ENCODE data around the gene MAML2. TPM values are rescaled to one million over a fixed set of nuclear protein-coding genes. Genes with fewer than 3 reads are reported as not detected.

The MAML2 gene
- total and polyA plus RNA-seq, 2 experiments from 2014 or later: 2.0 to 7.1 TPM

DNA sequence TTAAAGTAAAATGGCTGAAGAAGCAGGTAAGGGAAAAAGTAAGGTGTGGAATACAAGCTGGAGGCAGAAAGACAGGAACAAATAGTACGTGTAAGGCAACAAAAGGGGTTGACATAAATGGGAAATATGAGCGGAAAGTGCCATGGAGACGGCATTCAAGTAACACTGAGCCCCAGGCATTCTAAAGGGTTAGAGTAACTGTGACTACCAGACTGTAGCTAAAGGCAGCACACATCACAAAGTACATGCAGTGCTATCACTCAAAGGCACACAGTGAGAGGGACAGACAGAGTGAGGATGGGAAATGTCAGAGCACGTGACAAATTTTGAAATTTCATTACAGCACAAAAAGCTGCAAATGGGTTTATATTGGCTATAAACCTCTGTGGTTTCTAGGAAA, 13.9 kb upstream of the MAML2 start:
- Histone ChIP-seq H4K20me1 (replicated peaks; ENCODE audit: insufficient read depth) (no peaks in the 10 kb centered on the region), H3K4me3 (no peak overlapping the region), H3K79me2 (replicated peaks; ENCODE audit: insufficient read depth) (no peaks in the 10 kb centered on the region), H3K27ac (ENCODE audit: low read depth) (no peak overlapping the region), H3K4me1 (ENCODE audit: insufficient read depth) (no peaks in the 10 kb centered on the region), H3K36me3 (ENCODE audit: insufficient read depth) (no peaks in the 10 kb centered on the region), H2AFZ (no peak overlapping the region), H3K27me3 (ENCODE audit: insufficient read depth) (no peaks in the 10 kb centered on the region), H3F3A (replicated peaks; ENCODE audit: low read depth) (no peaks in the 10 kb centered on the region), H3K9me2 (ENCODE audit: insufficient read depth) (no peaks in the 10 kb centered on the region), H3K4me2 (no peak overlapping the region)
- Mint-ChIP-seq H3K4me1 (peaks cover 4% of the 10 kb centered on the region; the same call in 1 of the 3 replicates), H3K36me3 (ENCODE audit: low read depth) (no peaks in the 10 kb centered on the region), H3K4me3 (no peak overlapping the region), H3K27me3 (ENCODE audit: insufficient read depth, low read depth, poor library complexity) (no peaks in the 10 kb centered on the region), H3K27ac (no peak overlapping the region), H3K9me3 (no peaks in the 10 kb centered on the region)
- ATAC-seq: no peak
- no peak for DNase-seq (ENCODE audit: low spot score)
- no peak for TF ChIP-seq ZNF331 (CRISPR knock-in tag; IDR thresholded peaks at IDR 0.05; ENCODE audit: low read depth)
- no peak for TF ChIP-seq EZH2phosphoT487 (IDR thresholded peaks at IDR 0.05; ENCODE audit: unreplicated experiment)
- TF ChIP-seq POLR2AphosphoS5 (IDR thresholded peaks at IDR 0.05; ENCODE audit: low read depth): no peak
- TF ChIP-seq, protein P1, sequence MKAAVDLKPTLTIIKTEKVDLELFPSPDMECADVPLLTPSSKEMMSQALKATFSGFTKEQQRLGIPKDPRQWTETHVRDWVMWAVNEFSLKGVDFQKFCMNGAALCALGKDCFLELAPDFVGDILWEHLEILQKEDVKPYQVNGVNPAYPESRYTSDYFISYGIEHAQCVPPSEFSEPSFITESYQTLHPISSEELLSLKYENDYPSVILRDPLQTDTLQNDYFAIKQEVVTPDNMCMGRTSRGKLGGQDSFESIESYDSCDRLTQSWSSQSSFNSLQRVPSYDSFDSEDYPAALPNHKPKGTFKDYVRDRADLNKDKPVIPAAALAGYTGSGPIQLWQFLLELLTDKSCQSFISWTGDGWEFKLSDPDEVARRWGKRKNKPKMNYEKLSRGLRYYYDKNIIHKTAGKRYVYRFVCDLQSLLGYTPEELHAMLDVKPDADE (IDR thresholded peaks at IDR 0.05): no peak
- TF ChIP-seq STAT1 (IDR thresholded peaks at IDR 0.05; ENCODE audit: unreplicated experiment): no peak
- no peak for TF ChIP-seq EZH2 (IDR thresholded peaks at IDR 0.05; ENCODE audit: low read depth, unreplicated experiment)
- TF ChIP-seq, protein P2, sequence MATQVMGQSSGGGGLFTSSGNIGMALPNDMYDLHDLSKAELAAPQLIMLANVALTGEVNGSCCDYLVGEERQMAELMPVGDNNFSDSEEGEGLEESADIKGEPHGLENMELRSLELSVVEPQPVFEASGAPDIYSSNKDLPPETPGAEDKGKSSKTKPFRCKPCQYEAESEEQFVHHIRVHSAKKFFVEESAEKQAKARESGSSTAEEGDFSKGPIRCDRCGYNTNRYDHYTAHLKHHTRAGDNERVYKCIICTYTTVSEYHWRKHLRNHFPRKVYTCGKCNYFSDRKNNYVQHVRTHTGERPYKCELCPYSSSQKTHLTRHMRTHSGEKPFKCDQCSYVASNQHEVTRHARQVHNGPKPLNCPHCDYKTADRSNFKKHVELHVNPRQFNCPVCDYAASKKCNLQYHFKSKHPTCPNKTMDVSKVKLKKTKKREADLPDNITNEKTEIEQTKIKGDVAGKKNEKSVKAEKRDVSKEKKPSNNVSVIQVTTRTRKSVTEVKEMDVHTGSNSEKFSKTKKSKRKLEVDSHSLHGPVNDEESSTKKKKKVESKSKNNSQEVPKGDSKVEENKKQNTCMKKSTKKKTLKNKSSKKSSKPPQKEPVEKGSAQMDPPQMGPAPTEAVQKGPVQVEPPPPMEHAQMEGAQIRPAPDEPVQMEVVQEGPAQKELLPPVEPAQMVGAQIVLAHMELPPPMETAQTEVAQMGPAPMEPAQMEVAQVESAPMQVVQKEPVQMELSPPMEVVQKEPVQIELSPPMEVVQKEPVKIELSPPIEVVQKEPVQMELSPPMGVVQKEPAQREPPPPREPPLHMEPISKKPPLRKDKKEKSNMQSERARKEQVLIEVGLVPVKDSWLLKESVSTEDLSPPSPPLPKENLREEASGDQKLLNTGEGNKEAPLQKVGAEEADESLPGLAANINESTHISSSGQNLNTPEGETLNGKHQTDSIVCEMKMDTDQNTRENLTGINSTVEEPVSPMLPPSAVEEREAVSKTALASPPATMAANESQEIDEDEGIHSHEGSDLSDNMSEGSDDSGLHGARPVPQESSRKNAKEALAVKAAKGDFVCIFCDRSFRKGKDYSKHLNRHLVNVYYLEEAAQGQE (IDR thresholded peaks at IDR 0.05; ENCODE audit: unreplicated experiment): no peak
- TF ChIP-seq ZNF114 (CRISPR knock-in tag; IDR thresholded peaks at IDR 0.05): no peak

DNA sequence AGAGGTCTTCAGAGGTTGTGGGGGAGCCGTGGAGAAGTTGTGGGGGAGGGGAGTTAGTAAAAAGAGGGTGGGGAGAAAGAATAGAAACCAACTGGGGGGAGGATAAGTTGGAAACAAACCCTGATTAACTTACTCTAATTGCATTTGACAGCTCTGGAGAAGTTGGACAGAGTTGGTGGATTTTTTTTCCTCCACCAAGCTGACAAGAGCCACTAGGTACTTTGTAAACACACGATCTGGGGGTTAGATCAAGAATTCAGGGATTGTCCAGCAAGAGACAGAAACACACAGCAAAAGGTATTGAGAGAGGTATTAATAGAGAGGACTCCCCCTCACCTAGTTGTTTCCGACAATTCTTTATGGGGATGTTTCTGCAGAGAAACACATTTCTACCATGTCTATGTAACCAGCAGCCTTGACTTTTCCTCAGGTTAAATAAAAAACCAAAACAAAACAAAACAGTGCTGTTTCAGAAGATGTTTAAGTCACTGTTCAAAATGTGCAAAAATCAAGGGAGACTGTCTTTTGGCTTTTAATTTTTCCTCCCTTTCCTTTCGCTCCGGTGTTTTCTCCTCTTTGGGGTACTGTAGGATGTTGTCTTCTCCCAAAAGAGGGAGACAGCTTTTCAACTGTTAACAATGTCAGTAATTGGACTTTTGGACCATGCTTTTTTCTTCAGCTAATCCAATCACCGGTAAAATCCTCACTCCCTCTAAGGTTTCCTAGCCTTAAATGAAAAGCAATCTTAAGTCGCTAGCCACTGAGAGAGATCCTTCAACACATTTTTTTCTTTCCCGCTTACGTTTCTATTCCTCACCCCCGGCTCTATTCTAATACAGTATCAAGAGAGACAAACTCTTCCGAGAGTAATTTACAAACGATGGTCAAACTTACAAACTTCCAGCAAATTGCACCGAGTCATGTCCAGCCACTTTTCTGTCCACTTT, 708 bp downstream of the MAML2 start:
- DNase-seq (ENCODE audit: low spot score) (peak; percentile 36), ATAC-seq (no peak)
- Histone ChIP-seq H3K27me3 (ENCODE audit: insufficient read depth) (peaks cover 8% of the 10 kb centered on the region; the same call in 1 of the 2 replicates), H3K27ac (ENCODE audit: low read depth) (no peak overlapping the region), H3F3A (replicated peaks; ENCODE audit: low read depth) (no peaks in the 10 kb centered on the region), H3K9me2 (ENCODE audit: insufficient read depth) (no peaks in the 10 kb centered on the region), H3K79me2 (replicated peaks; ENCODE audit: insufficient read depth) (peaks cover 41% of the 10 kb centered on the region), H3K4me2 (peak overlapping the region; percentile 91), H2AFZ (peak overlapping the region; percentile 86), H3K4me3 (peak overlapping the region; percentile 72), H3K36me3 (ENCODE audit: insufficient read depth) (no peaks in the 10 kb centered on the region), H4K20me1 (replicated peaks; ENCODE audit: insufficient read depth) (no peaks in the 10 kb centered on the region), H3K4me1 (ENCODE audit: insufficient read depth) (peaks cover 38% of the 10 kb centered on the region)
- H3K4me3 Mint-ChIP-seq: peak overlapping the region; percentile 89
- no peak overlapping the region; the same call in 1 of the 2 replicates for H3K27ac Mint-ChIP-seq
- H3K4me1 Mint-ChIP-seq: peaks cover 44% of the 10 kb centered on the region
- no peaks in the 10 kb centered on the region for H3K9me3 Mint-ChIP-seq
- H3K27me3 Mint-ChIP-seq (ENCODE audit: insufficient read depth, low read depth, poor library complexity): peaks cover 6% of the 10 kb centered on the region
- no peaks in the 10 kb centered on the region for H3K36me3 Mint-ChIP-seq (ENCODE audit: low read depth)
- TF ChIP-seq, protein P1 (IDR thresholded peaks at IDR 0.05): no peak
- TF ChIP-seq EZH2phosphoT487 (IDR thresholded peaks at IDR 0.05; ENCODE audit: unreplicated experiment): no peak
- TF ChIP-seq CREB1 (CRISPR knock-in tag; IDR thresholded peaks at IDR 0.05; ENCODE audit: low read depth): no peak
- no peak for TF ChIP-seq STAT1 (IDR thresholded peaks at IDR 0.05; ENCODE audit: unreplicated experiment)
- TF ChIP-seq ZNF114 (CRISPR knock-in tag; IDR thresholded peaks at IDR 0.05): no peak
- no peak for TF ChIP-seq ZNF331 (CRISPR knock-in tag; IDR thresholded peaks at IDR 0.05; ENCODE audit: low read depth)
- TF ChIP-seq JUNB (IDR thresholded peaks at IDR 0.05; ENCODE audit: unreplicated experiment): no peak
- TF ChIP-seq EZH2 (IDR thresholded peaks at IDR 0.05; ENCODE audit: low read depth, unreplicated experiment): no peak
- TF ChIP-seq, protein P3, sequence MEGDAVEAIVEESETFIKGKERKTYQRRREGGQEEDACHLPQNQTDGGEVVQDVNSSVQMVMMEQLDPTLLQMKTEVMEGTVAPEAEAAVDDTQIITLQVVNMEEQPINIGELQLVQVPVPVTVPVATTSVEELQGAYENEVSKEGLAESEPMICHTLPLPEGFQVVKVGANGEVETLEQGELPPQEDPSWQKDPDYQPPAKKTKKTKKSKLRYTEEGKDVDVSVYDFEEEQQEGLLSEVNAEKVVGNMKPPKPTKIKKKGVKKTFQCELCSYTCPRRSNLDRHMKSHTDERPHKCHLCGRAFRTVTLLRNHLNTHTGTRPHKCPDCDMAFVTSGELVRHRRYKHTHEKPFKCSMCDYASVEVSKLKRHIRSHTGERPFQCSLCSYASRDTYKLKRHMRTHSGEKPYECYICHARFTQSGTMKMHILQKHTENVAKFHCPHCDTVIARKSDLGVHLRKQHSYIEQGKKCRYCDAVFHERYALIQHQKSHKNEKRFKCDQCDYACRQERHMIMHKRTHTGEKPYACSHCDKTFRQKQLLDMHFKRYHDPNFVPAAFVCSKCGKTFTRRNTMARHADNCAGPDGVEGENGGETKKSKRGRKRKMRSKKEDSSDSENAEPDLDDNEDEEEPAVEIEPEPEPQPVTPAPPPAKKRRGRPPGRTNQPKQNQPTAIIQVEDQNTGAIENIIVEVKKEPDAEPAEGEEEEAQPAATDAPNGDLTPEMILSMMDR (conservative IDR thresholded peaks at IDR 0.05; ENCODE audit: low read depth in 2 of 2): no peak
- no peak for TF ChIP-seq NANOG (IDR thresholded peaks at IDR 0.05; ENCODE audit: borderline replicate concordance)

Data from GM23338 (cell line).